ENCODE data around the gene SAMD11. TPM values are rescaled to one million over a fixed set of nuclear protein-coding genes. Genes with fewer than 3 reads are reported as not detected.
"Not testable (repeated sequence)": the region's sequence is repeated elsewhere in the genome, so short reads cannot be mapped to it uniquely, and the experiment has no call there.

Gene SAMD11
- total RNA-seq, 2 experiments from 2014 or later: not detected

GRCh38 chr1:974293-974640 is 50.5 kb downstream of the SAMD11 start:
- Mint-ChIP-seq H3K4me3 (no peak overlapping the region), H3K36me3 (no peaks in the 10 kb centered on the region), H3K27me3 (peaks cover 39% of the 10 kb centered on the region), H3K9me3 (no peaks in the 10 kb centered on the region), H3K27ac (no peak overlapping the region), H3K4me1 (no peaks in the 10 kb centered on the region)
- no peak for DNase-seq

- DNase-seq: no peak
- H3K4me1 Mint-ChIP-seq: no peaks in the 10 kb centered on the region
- peaks cover 36% of the 10 kb centered on the region for H3K27me3 Mint-ChIP-seq
- H3K9me3 Mint-ChIP-seq: no peaks in the 10 kb centered on the region
- H3K27ac Mint-ChIP-seq: no peak overlapping the region
- H3K36me3 Mint-ChIP-seq: no peaks in the 10 kb centered on the region
- no peak overlapping the region for H3K4me3 Mint-ChIP-seq
These were observed 51.1 kb downstream of the SAMD11 start for GRCh38 chr1:974687-975328.

GRCh38 chr1:975365-975764 is 51.6 kb downstream of the SAMD11 start:
- Mint-ChIP-seq H3K27me3 (peaks cover 35% of the 10 kb centered on the region), H3K27ac (no peak overlapping the region), H3K9me3 (no peaks in the 10 kb centered on the region), H3K4me3 (no peak overlapping the region), H3K4me1 (no peaks in the 10 kb centered on the region), H3K36me3 (no peaks in the 10 kb centered on the region)
- no peak for DNase-seq

GRCh38 chr1:975896-976683 is 52.4 kb downstream of the SAMD11 start:
- Mint-ChIP-seq H3K4me3 (no peak overlapping the region), H3K9me3 (no peaks in the 10 kb centered on the region), H3K36me3 (no peaks in the 10 kb centered on the region), H3K27ac (no peak overlapping the region), H3K27me3 (peaks cover 35% of the 10 kb centered on the region), H3K4me1 (no peaks in the 10 kb centered on the region)
- peak; percentile 53 for DNase-seq

- H3K27me3 Mint-ChIP-seq: peaks cover 31% of the 10 kb centered on the region
These were observed 53.1 kb downstream of the SAMD11 start for GRCh38 chr1:976791-977190.

GRCh38 chr1:978069-978834 is 54.5 kb downstream of the SAMD11 start:
- Mint-ChIP-seq H3K36me3 (no peaks in the 10 kb centered on the region), H3K4me3 (no peak overlapping the region), H3K27ac (no peak overlapping the region), H3K9me3 (no peaks in the 10 kb centered on the region), H3K27me3 (peaks cover 30% of the 10 kb centered on the region), H3K4me1 (no peaks in the 10 kb centered on the region)
- no peak for DNase-seq

More at GRCh38 chr1:976791-977190, 53.1 kb downstream of the SAMD11 start:
- not testable (repeated sequence) for DNase-seq, H3K4me1 Mint-ChIP-seq, H3K4me3 Mint-ChIP-seq, H3K27ac Mint-ChIP-seq, H3K9me3 Mint-ChIP-seq, H3K36me3 Mint-ChIP-seq

- no peaks in the 10 kb centered on the region for H3K4me1 Mint-ChIP-seq
These were observed 55.4 kb downstream of the SAMD11 start for GRCh38 chr1:978835-979743.

GRCh38 chr1:979744-980072 is 56.0 kb downstream of the SAMD11 start:
- Mint-ChIP-seq H3K9me3 (no peaks in the 10 kb centered on the region), H3K4me1 (no peaks in the 10 kb centered on the region), H3K4me3 (no peak overlapping the region), H3K36me3 (no peaks in the 10 kb centered on the region), H3K27ac (no peak overlapping the region), H3K27me3 (peaks cover 23% of the 10 kb centered on the region)
- no peak for DNase-seq

More at GRCh38 chr1:978835-979743, 55.4 kb downstream of the SAMD11 start:
- Mint-ChIP-seq H3K27ac (no peak overlapping the region), H3K9me3 (no peaks in the 10 kb centered on the region), H3K36me3 (no peaks in the 10 kb centered on the region), H3K4me3 (no peak overlapping the region), H3K27me3 (peaks cover 27% of the 10 kb centered on the region)
- no peak for DNase-seq

GRCh38 chr1:980137-980571 is 56.4 kb downstream of the SAMD11 start:
- Mint-ChIP-seq H3K27me3 (peaks cover 23% of the 10 kb centered on the region), H3K27ac (no peak overlapping the region), H3K36me3 (no peaks in the 10 kb centered on the region), H3K9me3 (no peaks in the 10 kb centered on the region), H3K4me3 (no peak overlapping the region), H3K4me1 (no peaks in the 10 kb centered on the region)
- DNase-seq: no peak

GRCh38 chr1:980602-981395 is 57.1 kb downstream of the SAMD11 start:
- no peak overlapping the region for H3K4me3 Mint-ChIP-seq
- H3K27ac Mint-ChIP-seq: no peak overlapping the region
- DNase-seq: no peak
- H3K4me1 Mint-ChIP-seq: no peaks in the 10 kb centered on the region
- no peaks in the 10 kb centered on the region for H3K36me3 Mint-ChIP-seq
- peaks cover 24% of the 10 kb centered on the region for H3K27me3 Mint-ChIP-seq
- no peaks in the 10 kb centered on the region for H3K9me3 Mint-ChIP-seq

GRCh38 chr1:981491-981954 is 57.8 kb downstream of the SAMD11 start:
- H3K9me3 Mint-ChIP-seq: no peaks in the 10 kb centered on the region
- H3K36me3 Mint-ChIP-seq: no peaks in the 10 kb centered on the region
- peaks cover 27% of the 10 kb centered on the region for H3K27me3 Mint-ChIP-seq
- DNase-seq: no peak
- no peaks in the 10 kb centered on the region for H3K4me1 Mint-ChIP-seq
- no peak overlapping the region for H3K4me3 Mint-ChIP-seq
- H3K27ac Mint-ChIP-seq: no peak overlapping the region

- Mint-ChIP-seq H3K4me1 (no peaks in the 10 kb centered on the region), H3K36me3 (no peaks in the 10 kb centered on the region), H3K4me3 (no peak within 1 kb of the TSS), H3K27me3 (peaks cover 27% of the 10 kb centered on the region), H3K9me3 (no peaks in the 10 kb centered on the region), H3K27ac (no peak within 1 kb of the TSS)
- no peak for DNase-seq
These were observed 58.3 kb downstream of the SAMD11 start, which contains the start of gene PERM1 for GRCh38 chr1:981955-982558. PERM1 (minus strand) TSS chr1:982093; CDS start chr1:981029, 1,064 bp downstream.

GRCh38 chr1:982765-983436 is 59.2 kb downstream of the SAMD11 start:
- Mint-ChIP-seq H3K4me3 (no peak overlapping the region), H3K27me3 (peaks cover 33% of the 10 kb centered on the region), H3K36me3 (no peaks in the 10 kb centered on the region), H3K27ac (no peak overlapping the region), H3K4me1 (no peaks in the 10 kb centered on the region), H3K9me3 (no peaks in the 10 kb centered on the region)
- no peak for DNase-seq
